Pancreas (tissue), 10 donors: ENCODE measurements around the gene NUP54. TPM values are rescaled to one million over a fixed set of nuclear protein-coding genes. Genes with fewer than 3 reads are reported as not detected.
A peak's percentile ranks its signal among the peaks of the same experiment; 100 is the strongest.

Experiments used
- ATAC-seq, 4 donors: fragments of 200-7000 bp; cut with Tn5 transposase; one replicate each; pipeline versions ENCODE4 v1.8.0 to v1.9.1; 2020; ENCODE audit warnings: mild to moderate bottlenecking in 4 of 4, moderate library complexity in 4 of 4
- DNase-seq, 6 donors: peaks; one replicate each; pipeline ENCODE4 v3.0.0-alpha.2; 2020
- FAIRE-seq: peaks from 2 replicates; lab custom pipeline; 2012; peaks lifted over from hg19 to GRCh38; lab: Jason Lieb, UNC
- H3K27ac ChIP-seq, 4 donors: fragments of 200-600 bp; sonication (generic); 1 replicate in 3 of 4; 2 replicates in 1 of 4; pipeline versions ENCODE4 v1.5.0 to v1.8.0; 2020
- H3K27me3 ChIP-seq, 4 donors: fragments of 200-600 bp; one replicate each; pipeline ENCODE4 v1.8.0; 2021
- H3K36me3 ChIP-seq, 3 donors: fragments of 200-600 bp; sonication (generic) in 1 of 3; one replicate each; pipeline versions ENCODE4 v1.5.0 to v1.8.0; 2020 to 2021
- H3K4me1 ChIP-seq, 3 donors: fragments of 200-600 bp; one replicate each; pipeline ENCODE4 v1.8.0; 2021
- H3K4me3 ChIP-seq, 4 donors: fragments of 200-600 bp; sonication (generic) in 2 of 4; one replicate each; pipeline versions ENCODE4 v1.5.0 to v1.8.0; 2020 to 2021
- H3K9me3 ChIP-seq, 4 donors: fragments of 200-600 bp; one replicate each; pipeline ENCODE4 v1.8.0; 2021
- WGBS, 2 donors: extraction: QIAGEN DNeasy Blood & Tissue Kit; methylation state at CpG; one replicate each; pipeline ENCODE4 v1.1.7; 2013; 5-methylcytosine and 5-hydroxymethylcytosine counted together
- intact Hi-C, 3 donors: fragments of 100-400 bp; cut with DNase I; formaldehyde crosslinking; loops; one replicate each; pipeline versions ENCODE4 v1.11.1 to v1.14.2; 2022
- polyA plus RNA-seq, 2 donors: library from polyadenylated mRNA; stranded (reverse); fragments of 200-250 nt; gene quantifications; one replicate each; pipeline ENCODE4 v1.2.3, GENCODE V29; 2013
- total RNA-seq, 6 donors: library from RNA; stranded (reverse); fragmentation: NEBNext Ultra II Directional in 4 of 6; extraction: Animal tissue kit (Norgen Biotek cat#: 25700) in 4 of 6; gene quantifications; one replicate each; pipeline versions ENCODE4 v1.2.1 to v1.2.4, GENCODE V29; 2021 to 2023
- TF ChIP-seq, protein P1 (sequence below), 4 donors: fragments of 200-600 bp; sonication (generic) in 3 of 4; IDR thresholded peaks; one replicate each; pipeline versions ENCODE4 v1.5.0 to v1.8.0; 2021; ENCODE audit warnings: antibody characterized with exemption in 4 of 4
- donor health status: healthy with polysubstance abuse.
- donor health status: DM: no; HTN: no; CAD: no; lungs with moderate emphysema.
- donor health status: DM: no; HTN: no; CAD: no.
- donor health status: control.
- donor health status: control.
- donor health status: Bipolar disorder and iron deficiency.
- donor health status: DM: yes; HTN: yes; CAD: no.
- donor health status: DM: no; HTN: no; CAD: no.
- donor health status: DM: no; HTN: no; CAD: no.
- donor health status: DM: yes; HTN: yes; CAD: no.

NUP54 gene
- total and polyA plus RNA-seq, 8 donors: 15.6 to 21.7 (median 19.2) TPM

DNA sequence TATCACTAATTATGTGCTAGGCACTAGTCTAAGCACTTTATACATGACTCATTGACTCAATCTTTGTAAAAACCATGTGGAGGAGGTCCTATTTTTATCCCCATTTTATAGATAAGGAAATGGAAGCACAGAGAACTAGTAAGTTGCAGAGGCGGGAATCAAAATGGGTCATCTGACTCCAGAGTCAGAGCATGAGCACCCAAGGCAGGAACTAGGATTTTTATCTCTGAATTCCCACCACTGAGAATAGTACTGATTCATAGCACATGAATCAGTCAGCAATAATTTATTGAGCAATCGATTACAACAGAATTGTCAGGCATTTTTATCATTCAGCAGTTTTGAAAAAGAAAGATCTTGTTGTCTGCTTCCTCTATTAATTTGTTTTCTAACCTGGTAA, 46.1 kb upstream of the NUP54 start:
- FAIRE-seq (no peak), ATAC-seq (peak; percentile 23 to 58 (median 44)), DNase-seq (no peak)
- H3K27me3 ChIP-seq: no peaks in the 10 kb centered on the region
- TF ChIP-seq, protein P1, sequence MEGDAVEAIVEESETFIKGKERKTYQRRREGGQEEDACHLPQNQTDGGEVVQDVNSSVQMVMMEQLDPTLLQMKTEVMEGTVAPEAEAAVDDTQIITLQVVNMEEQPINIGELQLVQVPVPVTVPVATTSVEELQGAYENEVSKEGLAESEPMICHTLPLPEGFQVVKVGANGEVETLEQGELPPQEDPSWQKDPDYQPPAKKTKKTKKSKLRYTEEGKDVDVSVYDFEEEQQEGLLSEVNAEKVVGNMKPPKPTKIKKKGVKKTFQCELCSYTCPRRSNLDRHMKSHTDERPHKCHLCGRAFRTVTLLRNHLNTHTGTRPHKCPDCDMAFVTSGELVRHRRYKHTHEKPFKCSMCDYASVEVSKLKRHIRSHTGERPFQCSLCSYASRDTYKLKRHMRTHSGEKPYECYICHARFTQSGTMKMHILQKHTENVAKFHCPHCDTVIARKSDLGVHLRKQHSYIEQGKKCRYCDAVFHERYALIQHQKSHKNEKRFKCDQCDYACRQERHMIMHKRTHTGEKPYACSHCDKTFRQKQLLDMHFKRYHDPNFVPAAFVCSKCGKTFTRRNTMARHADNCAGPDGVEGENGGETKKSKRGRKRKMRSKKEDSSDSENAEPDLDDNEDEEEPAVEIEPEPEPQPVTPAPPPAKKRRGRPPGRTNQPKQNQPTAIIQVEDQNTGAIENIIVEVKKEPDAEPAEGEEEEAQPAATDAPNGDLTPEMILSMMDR (IDR thresholded peaks at IDR 0.05): no peak
- no peak overlapping the region for H3K4me3 ChIP-seq
- H3K36me3 ChIP-seq: peaks cover 0 to 10% (median 0%) of the 10 kb centered on the region in 3 donors
- WGBS, 2 donors: 27 to 37% methylated on average over 2 of the region's 2 CpGs
- peak overlapping the region in 2 of 4 donors; percentile 70 to 88 for H3K27ac ChIP-seq
- H3K4me1 ChIP-seq: peaks cover 38 to 53% (median 42%) of the 10 kb centered on the region in 3 donors
- H3K9me3 ChIP-seq: no peaks in the 10 kb centered on the region
- intact Hi-C loops: no loop called here

DNA sequence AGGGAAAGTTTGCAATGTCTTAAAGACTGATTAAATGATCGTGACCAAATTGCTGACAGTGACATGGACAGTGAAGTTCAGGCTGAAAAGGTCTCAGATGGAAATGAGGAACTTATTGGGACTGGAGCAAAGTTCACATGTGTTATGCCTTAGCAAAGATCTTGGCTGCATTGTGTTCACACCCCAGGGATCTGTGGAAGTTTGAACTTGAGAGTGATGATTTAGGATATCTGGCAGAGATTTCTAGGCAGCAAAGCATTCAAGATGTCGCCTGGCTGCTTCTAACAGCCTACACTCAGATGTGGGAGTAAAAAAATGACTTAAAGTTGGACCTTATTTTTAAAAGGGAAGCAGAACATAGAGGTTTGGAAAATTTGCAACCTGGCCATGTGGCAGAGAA, 44.0 kb upstream of the NUP54 start:
- intact Hi-C loops: no loop called here
- DNase-seq (no peak), ATAC-seq (no peak), FAIRE-seq (no peak)
- no peaks in the 10 kb centered on the region for H3K9me3 ChIP-seq
- WGBS, 2 donors: 90 to 97% methylated on average over 2 of the region's 2 CpGs
- TF ChIP-seq, protein P1 (IDR thresholded peaks at IDR 0.05): no peak
- H3K4me1 ChIP-seq: peaks cover 23 to 47% (median 27%) of the 10 kb centered on the region in 3 donors
- H3K36me3 ChIP-seq: peaks cover 0 to 10% (median 0%) of the 10 kb centered on the region in 3 donors
- H3K4me3 ChIP-seq: no peak overlapping the region
- H3K27ac ChIP-seq: no peak overlapping the region
- H3K27me3 ChIP-seq: no peaks in the 10 kb centered on the region

DNA sequence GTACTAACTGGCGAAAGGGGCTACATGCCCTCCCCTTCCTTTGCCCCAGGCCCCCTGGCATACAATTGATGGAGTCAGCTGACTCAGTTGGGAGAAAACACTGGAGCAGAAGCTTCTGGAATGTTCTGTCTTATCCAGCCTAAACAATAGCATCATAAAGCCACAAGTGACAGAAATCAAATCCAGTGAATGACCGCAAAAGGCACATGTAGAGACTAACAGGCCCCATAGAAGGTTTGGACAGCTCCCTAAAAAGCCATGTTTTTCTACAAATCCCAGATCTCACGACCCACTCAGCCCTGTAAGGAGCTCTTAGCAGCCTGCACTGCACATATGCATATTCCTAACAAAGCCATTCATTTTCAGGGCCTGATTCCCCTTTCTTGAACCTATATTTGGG, 40.4 kb upstream of the NUP54 start:
- DNase-seq (no peak), ATAC-seq (no peak), FAIRE-seq (no peak)
- intact Hi-C loops: loop anchor here in 1 of 3 donors (10.0 kb wide), 1 partner anchor 196 kb away; no protein-coding TSS in a partner anchor
- Histone ChIP-seq H3K27me3 (no peaks in the 10 kb centered on the region), H3K36me3 (peaks cover 0 to 10% (median 0%) of the 10 kb centered on the region in 3 donors), H3K4me1 (peaks cover 0 to 25% (median 24%) of the 10 kb centered on the region in 3 donors), H3K9me3 (no peaks in the 10 kb centered on the region), H3K4me3 (no peak overlapping the region), H3K27ac (no peak overlapping the region)
- TF ChIP-seq, protein P1 (IDR thresholded peaks at IDR 0.05): no peak
- WGBS, 2 donors: 79 to 96% methylated on average over 3 of the region's 3 CpGs

DNA sequence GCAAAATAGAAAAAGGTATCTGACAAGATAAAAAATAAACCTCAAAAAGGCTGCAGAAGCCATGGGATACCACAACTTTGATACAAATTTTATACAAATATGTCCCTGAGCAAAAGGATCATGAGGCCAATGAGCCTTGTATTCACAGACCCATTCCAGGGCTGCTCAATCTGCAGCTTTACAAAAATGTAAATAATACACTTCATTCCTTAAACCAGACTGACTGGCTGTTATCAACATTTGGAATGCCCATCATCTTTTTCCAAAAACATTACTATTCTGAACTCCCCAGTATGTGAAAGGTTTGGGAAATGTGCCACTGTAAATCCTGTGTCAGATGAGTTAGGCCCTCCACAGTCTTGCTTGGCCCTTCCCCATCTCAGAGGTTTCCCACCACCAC, 40.0 kb upstream of the NUP54 start:
- no peak for DNase-seq
- TF ChIP-seq, protein P1 (IDR thresholded peaks at IDR 0.05): no peak
- intact Hi-C loops: loop anchor here in 1 of 3 donors (10.0 kb wide), 1 partner anchor 197 kb away; no protein-coding TSS in a partner anchor
- no peak for FAIRE-seq
- Histone ChIP-seq H3K27me3 (no peaks in the 10 kb centered on the region), H3K4me1 (peaks cover 0 to 25% (median 24%) of the 10 kb centered on the region in 3 donors), H3K9me3 (no peaks in the 10 kb centered on the region), H3K36me3 (peaks cover 0 to 10% (median 0%) of the 10 kb centered on the region in 3 donors), H3K4me3 (no peak overlapping the region), H3K27ac (no peak overlapping the region)
- ATAC-seq: no peak

DNA sequence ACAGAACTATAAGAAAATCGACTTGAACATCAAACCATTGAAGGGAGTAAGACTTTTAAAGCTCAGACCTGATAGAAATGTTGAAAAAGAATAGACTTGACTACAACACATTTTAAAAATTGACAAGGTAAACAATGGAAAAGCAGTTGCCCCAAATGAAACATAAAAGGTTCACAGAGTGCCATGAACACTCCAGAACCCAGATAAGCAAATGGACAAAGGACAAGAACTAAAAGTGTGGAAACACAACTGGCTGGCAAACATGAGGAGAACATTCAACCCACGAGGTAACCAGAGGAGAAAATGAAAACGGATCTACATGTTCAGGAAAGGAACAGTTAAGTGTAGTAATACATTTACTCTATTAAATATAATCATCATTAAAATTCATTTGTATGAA, 39.0 kb upstream of the NUP54 start:
- WGBS, 2 donors: 15 to 19% methylated on average over 3 of the region's 3 CpGs
- intact Hi-C loops: loop anchor here in 1 of 3 donors (10.0 kb wide), 1 partner anchor 198 kb away; no protein-coding TSS in a partner anchor
- Histone ChIP-seq H3K27me3 (no peaks in the 10 kb centered on the region), H3K27ac (no peak overlapping the region), H3K9me3 (no peaks in the 10 kb centered on the region), H3K4me1 (peaks cover 0 to 25% (median 24%) of the 10 kb centered on the region in 3 donors), H3K36me3 (peaks cover 0 to 1% (median 0%) of the 10 kb centered on the region in 3 donors), H3K4me3 (no peak overlapping the region)
- DNase-seq: no peak
- ATAC-seq: peak in 3 of 4 donors; percentile 46 to 71 (median 61)
- no peak for FAIRE-seq
- TF ChIP-seq, protein P1 (IDR thresholded peaks at IDR 0.05): no peak
